ENCODE data around the gene CRTAP. TPM values are rescaled to one million over a fixed set of nuclear protein-coding genes. Genes with fewer than 3 reads are reported as not detected.

The CRTAP gene
- total and polyA plus RNA-seq, 2 experiments from 2014 or later = 71.9 to 210 TPM

Small RNAs within 50 kb of the gene (small RNA-seq; reads per million reads assigned to genes)
- gene AC123900.1 (ENCODE audit: low replicate concordance) (not detected), gene RN7SL296P (ENCODE audit: low replicate concordance) (not detected), gene SUMO2P10 (ENCODE audit: low replicate concordance) (not detected)

Other genes starting within 250 kb of the CRTAP start
- 0.35 and 0.39 TPM in 2 replicates for gene CCR4, start 162.4 kb upstream of the CRTAP start, total RNA-seq (2014; rRNA removed; shearing (Covaris generic))
- gene CCR4, start 162.4 kb upstream of the CRTAP start, polyA plus RNA-seq (2016; fragmentation: Nextera tagmentation; extraction: Ambion mirVana) = 0.10 TPM in 1 of 2 replicates, not detected in the other
- 67.3 and 68.7 TPM in 2 replicates for gene GLB1, start 16.9 kb upstream of the CRTAP start, total RNA-seq (2014; rRNA removed; shearing (Covaris generic))
- 23.4 and 26.3 TPM in 2 replicates for gene GLB1, start 16.9 kb upstream of the CRTAP start, polyA plus RNA-seq (2016; fragmentation: Nextera tagmentation; extraction: Ambion mirVana)
- gene TMPPE, start 16.9 kb upstream of the CRTAP start, total RNA-seq (2014; rRNA removed; shearing (Covaris generic)) = 7.2 and 7.5 TPM in 2 replicates
- 0.92 and 1.0 TPM in 2 replicates for gene TMPPE, start 16.9 kb upstream of the CRTAP start, polyA plus RNA-seq (2016; fragmentation: Nextera tagmentation; extraction: Ambion mirVana)
- 3.6 and 4.3 TPM in 2 replicates for gene SUSD5, start 104.8 kb downstream of the CRTAP start, total RNA-seq (2014; rRNA removed; shearing (Covaris generic))
- gene SUSD5, start 104.8 kb downstream of the CRTAP start, polyA plus RNA-seq (2016; fragmentation: Nextera tagmentation; extraction: Ambion mirVana) = 1.1 and 1.4 TPM in 2 replicates
- 4.4 and 5.7 TPM in 2 replicates for gene FBXL2, start 163.4 kb downstream of the CRTAP start, total RNA-seq (2014; rRNA removed; shearing (Covaris generic))
- 2.1 and 2.8 TPM in 2 replicates for gene FBXL2, start 163.4 kb downstream of the CRTAP start, polyA plus RNA-seq (2016; fragmentation: Nextera tagmentation; extraction: Ambion mirVana)